Right lobe of liver (tissue), 6 donors: ENCODE data around the gene NLGN1. TPM values are rescaled to one million over a fixed set of nuclear protein-coding genes. Genes with fewer than 3 reads are reported as not detected.

ENCODE experiments used
- ATAC-seq, 4 donors: fragments of 200-7000 bp; cut with Tn5 transposase; one replicate each; pipeline ENCODE4 v1.9.1; 2020; ENCODE audit warnings: mild to moderate bottlenecking in 4 of 4, moderate library complexity in 4 of 4
- DNase-seq, 3 donors: peaks; one replicate each; pipeline ENCODE4 v3.0.0-alpha.2; 2020
- H3K27ac ChIP-seq, 3 donors: fragments of 200-600 bp; one replicate each; pipeline ENCODE4 v1.8.0; 2022
- H3K27me3 ChIP-seq, 2 donors: fragments of 200-600 bp; one replicate each; pipeline ENCODE4 v1.8.0; 2022
- H3K36me3 ChIP-seq, 4 donors: fragments of 200-600 bp; sonication (generic) in 1 of 4; one replicate each; pipeline versions ENCODE4 v1.5.1 to v1.8.0; 2017 to 2022; ENCODE audit warnings: control low read depth in 1 of 4
- H3K4me1 ChIP-seq, 4 donors: fragments of 200-600 bp; sonication (generic) in 1 of 4; one replicate each; pipeline versions ENCODE4 v1.5.1 to v1.8.0; 2017 to 2022; ENCODE audit warnings: control low read depth in 1 of 4
- H3K4me3 ChIP-seq, 3 donors: fragments of 200-600 bp; one replicate each; pipeline ENCODE4 v1.8.0; 2022
- H3K9me3 ChIP-seq, 4 donors: fragments of 200-600 bp; sonication (generic) in 1 of 4; one replicate each; pipeline versions ENCODE4 v1.5.1 to v1.8.0; 2017 to 2022; ENCODE audit warnings: control low read depth in 1 of 4
- POLR2A ChIP-seq: fragments of 450-650 bp; IDR thresholded peaks from one replicate; pipeline ENCODE4 v1.6.1; 2017; ENCODE audit warnings: antibody characterized with exemption, mild to moderate bottlenecking
- WGBS: methylation state at CpG from one replicate; pipeline ENCODE4 v1.1.6; 2018; ENCODE audit warnings: low coverage, low lambda C conversion rate; ENCODE audit not compliant: insufficient coverage; ENCODE audit errors: missing lambda C conversion rate; 5-methylcytosine and 5-hydroxymethylcytosine counted together
- intact Hi-C, 2 donors: fragments of 100-400 bp; cut with DNase I; formaldehyde crosslinking; loops; one replicate each; pipeline versions ENCODE4 v1.11.2 to v1.14.1; 2022
- total RNA-seq, 6 experiments: library from RNA; depleted of rRNA in 2 of 6; stranded (reverse); fragments of >200 nt in 2 of 6; fragmentation: NEBNext Ultra II Directional in 3 of 6; extraction: Animal tissue kit (Norgen Biotek cat#: 25700) in 3 of 6; gene quantifications; one replicate each; pipeline versions ENCODE4 v1.1.0 to v1.2.4, GENCODE V29; 2016 to 2023
- TF ChIP-seq, protein P1 (sequence below), 4 donors: fragments of 200-600 bp in 3 of 4; fragments of 450-650 bp in 1 of 4; IDR thresholded peaks; one replicate each; pipeline versions ENCODE4 v1.5.1 to v1.8.0; 2016 to 2022; ENCODE audit warnings: antibody characterized with exemption in 4 of 4, mild to moderate bottlenecking in 2 of 4
- donor health status: DM: no; HTN: yes; CAD: no.
- donor health status: DM: no; HTN: no; CAD: no.
- donor health status: DM: no; HTN: no; CAD: no.
- donor health status: DM: no; HTN: yes; CAD: no.
- donor health status: DM: no; HTN: yes; CAD: no.

NLGN1 gene
- total RNA-seq, 6 experiments from 2014 or later = 0.02 to 0.12 TPM; not detected in 4

DNA sequence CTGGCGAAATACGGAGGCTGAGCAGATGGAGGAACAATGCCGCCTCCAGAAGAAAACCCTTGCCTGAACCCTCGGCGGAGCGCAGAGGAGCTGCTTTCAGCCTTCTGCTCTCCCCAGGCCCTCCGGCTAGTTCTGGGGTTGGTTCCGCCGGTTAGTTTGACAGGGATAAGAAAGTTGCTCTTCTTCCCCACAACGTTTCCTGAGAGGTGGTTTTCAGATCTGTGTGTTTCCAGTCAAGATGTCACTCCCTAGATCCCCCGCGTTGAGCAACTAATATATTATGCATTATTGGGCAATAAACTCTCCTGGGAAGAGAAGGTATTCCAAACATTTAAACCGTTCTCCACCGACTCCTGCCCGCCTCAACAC lies 551 bp downstream of the NLGN1 start:
- H3K4me3 ChIP-seq = peak overlapping the region; percentile 20 to 44 (median 23)
- no peak overlapping the region for H3K27ac ChIP-seq
- WGBS = 7% methylated on average over 7 of the region's 15 CpGs
- H3K36me3 ChIP-seq = no peaks in the 10 kb centered on the region
- ATAC-seq (no peak), DNase-seq (no peak)
- TF ChIP-seq, protein P1, sequence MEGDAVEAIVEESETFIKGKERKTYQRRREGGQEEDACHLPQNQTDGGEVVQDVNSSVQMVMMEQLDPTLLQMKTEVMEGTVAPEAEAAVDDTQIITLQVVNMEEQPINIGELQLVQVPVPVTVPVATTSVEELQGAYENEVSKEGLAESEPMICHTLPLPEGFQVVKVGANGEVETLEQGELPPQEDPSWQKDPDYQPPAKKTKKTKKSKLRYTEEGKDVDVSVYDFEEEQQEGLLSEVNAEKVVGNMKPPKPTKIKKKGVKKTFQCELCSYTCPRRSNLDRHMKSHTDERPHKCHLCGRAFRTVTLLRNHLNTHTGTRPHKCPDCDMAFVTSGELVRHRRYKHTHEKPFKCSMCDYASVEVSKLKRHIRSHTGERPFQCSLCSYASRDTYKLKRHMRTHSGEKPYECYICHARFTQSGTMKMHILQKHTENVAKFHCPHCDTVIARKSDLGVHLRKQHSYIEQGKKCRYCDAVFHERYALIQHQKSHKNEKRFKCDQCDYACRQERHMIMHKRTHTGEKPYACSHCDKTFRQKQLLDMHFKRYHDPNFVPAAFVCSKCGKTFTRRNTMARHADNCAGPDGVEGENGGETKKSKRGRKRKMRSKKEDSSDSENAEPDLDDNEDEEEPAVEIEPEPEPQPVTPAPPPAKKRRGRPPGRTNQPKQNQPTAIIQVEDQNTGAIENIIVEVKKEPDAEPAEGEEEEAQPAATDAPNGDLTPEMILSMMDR (IDR thresholded peaks at IDR 0.05) = no peak
- no peak for TF ChIP-seq POLR2A
- H3K9me3 ChIP-seq = no peaks in the 10 kb centered on the region
- H3K4me1 ChIP-seq = peaks cover 0 to 31% (median 0%) of the 10 kb centered on the region in 4 donors
- intact Hi-C loops = no loop called here
- no peaks in the 10 kb centered on the region for H3K27me3 ChIP-seq

GRCh38 chr3:173399044-173399443 lies 1.5 kb downstream of the NLGN1 start:
- H3K36me3 ChIP-seq = no peaks in the 10 kb centered on the region
- intact Hi-C loops = no loop called here
- peaks cover 0 to 31% (median 0%) of the 10 kb centered on the region in 4 donors for H3K4me1 ChIP-seq
- DNase-seq (no peak), ATAC-seq (no peak)
- H3K9me3 ChIP-seq = no peaks in the 10 kb centered on the region
- H3K27ac ChIP-seq = no peak overlapping the region
- TF ChIP-seq, protein P1 (IDR thresholded peaks at IDR 0.05) = no peak
- no peak for TF ChIP-seq POLR2A
- no peak overlapping the region for H3K4me3 ChIP-seq
- WGBS = 50% methylated on average over 1 of the region's 1 CpG
- H3K27me3 ChIP-seq = no peaks in the 10 kb centered on the region

DNA sequence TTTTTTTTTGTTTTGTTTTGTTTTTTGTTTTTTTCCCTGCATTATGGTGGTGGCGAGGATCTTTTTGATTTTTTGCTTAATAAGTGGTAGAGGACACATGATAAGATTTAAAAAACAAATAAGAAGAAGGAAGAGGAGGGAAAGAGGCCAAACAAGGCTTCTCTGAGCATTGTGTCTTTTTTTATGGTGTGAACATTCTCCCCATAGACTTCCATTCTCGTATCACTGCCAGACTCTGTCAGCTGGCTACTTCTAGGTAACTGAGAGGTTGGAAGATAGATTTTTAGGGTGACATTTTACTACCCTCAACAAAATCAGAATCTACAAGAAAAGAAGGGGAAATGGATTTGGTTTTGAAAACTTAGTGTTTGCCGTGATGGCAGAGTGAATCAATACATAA lies 3.8 kb downstream of the NLGN1 start:
- no peak for TF ChIP-seq POLR2A
- TF ChIP-seq, protein P1 (IDR thresholded peaks at IDR 0.05) = no peak
- Histone ChIP-seq H3K27ac (no peak overlapping the region), H3K36me3 (no peaks in the 10 kb centered on the region), H3K4me1 (peaks cover 0 to 20% (median 0%) of the 10 kb centered on the region in 4 donors), H3K27me3 (no peaks in the 10 kb centered on the region), H3K9me3 (no peaks in the 10 kb centered on the region), H3K4me3 (no peak overlapping the region)
- DNase-seq = no peak
- 35% methylated on average over 3 of the region's 3 CpGs for WGBS
- intact Hi-C loops = no loop called here
- ATAC-seq = no peak

DNA sequence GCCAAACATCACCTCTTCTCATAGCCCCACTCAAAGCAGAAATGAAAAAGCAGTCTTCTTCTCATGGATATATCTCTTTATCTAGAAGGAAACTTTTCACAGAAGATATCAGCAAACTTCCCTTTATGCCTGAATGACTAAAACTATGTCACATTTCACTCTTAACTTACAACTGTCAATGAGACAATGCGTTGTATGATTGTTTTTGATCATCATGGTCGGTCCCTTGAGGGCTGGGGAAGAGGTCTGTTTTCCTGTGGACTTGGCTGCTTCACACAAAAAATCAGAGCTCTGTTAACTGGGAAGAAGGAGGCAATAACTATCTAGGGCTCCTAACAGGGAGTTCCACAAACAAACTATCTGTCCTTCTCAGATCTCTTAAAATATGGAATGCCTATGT lies 5.1 kb downstream of the NLGN1 start:
- peaks cover 0 to 7% (median 0%) of the 10 kb centered on the region in 4 donors for H3K4me1 ChIP-seq
- intact Hi-C loops = no loop called here
- no peaks in the 10 kb centered on the region for H3K9me3 ChIP-seq
- no peak overlapping the region for H3K27ac ChIP-seq
- no peaks in the 10 kb centered on the region for H3K27me3 ChIP-seq
- H3K36me3 ChIP-seq = no peaks in the 10 kb centered on the region
- DNase-seq = no peak
- TF ChIP-seq, protein P1 (IDR thresholded peaks at IDR 0.05) = no peak
- no peak for TF ChIP-seq POLR2A
- H3K4me3 ChIP-seq = no peak overlapping the region
- WGBS = 40% methylated on average over 2 of the region's 2 CpGs
- ATAC-seq = no peak

- no peak for ATAC-seq
- WGBS = 70% methylated on average over 1 of the region's 1 CpG
Measured at GRCh38 chr3:173403376-173403775, 5.8 kb downstream of the NLGN1 start.

More at GRCh38 chr3:173403376-173403775, 5.8 kb downstream of the NLGN1 start:
- intact Hi-C loops = no loop called here
- no peak for DNase-seq
- H3K36me3 ChIP-seq = no peaks in the 10 kb centered on the region
- TF ChIP-seq, protein P1 (IDR thresholded peaks at IDR 0.05) = no peak
- no peak for TF ChIP-seq POLR2A
- H3K27me3 ChIP-seq = no peaks in the 10 kb centered on the region
- no peak overlapping the region for H3K4me3 ChIP-seq
- no peaks in the 10 kb centered on the region for H3K4me1 ChIP-seq
- H3K9me3 ChIP-seq = no peaks in the 10 kb centered on the region
- H3K27ac ChIP-seq = no peak overlapping the region
